PC-3 (cell line): ENCODE data around the gene GRK2.
A peak's percentile ranks its signal among the peaks of the same experiment; 100 is the strongest.

ENCODE experiments used
- EZH2phosphoT487 ChIP-seq: fragments of 300-600 bp; sonication (generic); IDR thresholded peaks from 2 replicates; pipeline ENCODE4 v1.6.1; 2018; ENCODE audit warnings: mild to moderate bottlenecking, antibody characterized with exemption, low read length, borderline replicate concordance
- TF ChIP-seq, protein P1 (sequence below): fragments of 300-600 bp; sonication (generic); conservative IDR thresholded peaks from 2 replicates; pipeline ENCODE4 v1.5.1; 2017; ENCODE audit warnings: antibody characterized with exemption, low read depth, mild to moderate bottlenecking, low read length

GRCh38 chr11:67288452-67289225, 22.4 kb downstream of the GRK2 start:
- TF ChIP-seq, protein P1, sequence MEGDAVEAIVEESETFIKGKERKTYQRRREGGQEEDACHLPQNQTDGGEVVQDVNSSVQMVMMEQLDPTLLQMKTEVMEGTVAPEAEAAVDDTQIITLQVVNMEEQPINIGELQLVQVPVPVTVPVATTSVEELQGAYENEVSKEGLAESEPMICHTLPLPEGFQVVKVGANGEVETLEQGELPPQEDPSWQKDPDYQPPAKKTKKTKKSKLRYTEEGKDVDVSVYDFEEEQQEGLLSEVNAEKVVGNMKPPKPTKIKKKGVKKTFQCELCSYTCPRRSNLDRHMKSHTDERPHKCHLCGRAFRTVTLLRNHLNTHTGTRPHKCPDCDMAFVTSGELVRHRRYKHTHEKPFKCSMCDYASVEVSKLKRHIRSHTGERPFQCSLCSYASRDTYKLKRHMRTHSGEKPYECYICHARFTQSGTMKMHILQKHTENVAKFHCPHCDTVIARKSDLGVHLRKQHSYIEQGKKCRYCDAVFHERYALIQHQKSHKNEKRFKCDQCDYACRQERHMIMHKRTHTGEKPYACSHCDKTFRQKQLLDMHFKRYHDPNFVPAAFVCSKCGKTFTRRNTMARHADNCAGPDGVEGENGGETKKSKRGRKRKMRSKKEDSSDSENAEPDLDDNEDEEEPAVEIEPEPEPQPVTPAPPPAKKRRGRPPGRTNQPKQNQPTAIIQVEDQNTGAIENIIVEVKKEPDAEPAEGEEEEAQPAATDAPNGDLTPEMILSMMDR: 0 out of 2 replicates have a peak, but pooled peaks have one; percentile 15
- no peak for TF ChIP-seq EZH2phosphoT487
